ENCODE data around the gene LMNB1. TPM values are rescaled to one million over a fixed set of nuclear protein-coding genes. Genes with fewer than 3 reads are reported as not detected.
A peak's percentile ranks its signal among the peaks of the same experiment; 100 is the strongest.

LMNB1 gene, protein sequence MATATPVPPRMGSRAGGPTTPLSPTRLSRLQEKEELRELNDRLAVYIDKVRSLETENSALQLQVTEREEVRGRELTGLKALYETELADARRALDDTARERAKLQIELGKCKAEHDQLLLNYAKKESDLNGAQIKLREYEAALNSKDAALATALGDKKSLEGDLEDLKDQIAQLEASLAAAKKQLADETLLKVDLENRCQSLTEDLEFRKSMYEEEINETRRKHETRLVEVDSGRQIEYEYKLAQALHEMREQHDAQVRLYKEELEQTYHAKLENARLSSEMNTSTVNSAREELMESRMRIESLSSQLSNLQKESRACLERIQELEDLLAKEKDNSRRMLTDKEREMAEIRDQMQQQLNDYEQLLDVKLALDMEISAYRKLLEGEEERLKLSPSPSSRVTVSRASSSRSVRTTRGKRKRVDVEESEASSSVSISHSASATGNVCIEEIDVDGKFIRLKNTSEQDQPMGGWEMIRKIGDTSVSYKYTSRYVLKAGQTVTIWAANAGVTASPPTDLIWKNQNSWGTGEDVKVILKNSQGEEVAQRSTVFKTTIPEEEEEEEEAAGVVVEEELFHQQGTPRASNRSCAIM
- total RNA-seq (2021) (220 to 233 TPM (median 223 TPM) in 3 replicates), Bru-seq, nascent RNA (percentile 90 among the genes with signal in this experiment)
- long read RNA-seq, experiment 1, transcript LMNB1-201 (11 exons, 2,878 nt): major isoform, 246 of 290 reads
- long read RNA-seq, experiment 1, partial matches to known transcripts: 30 of 290 reads
- long read RNA-seq, experiment 1, other reads (novel, unspliced or antisense): 12 of 290 reads
- long read RNA-seq, experiment 2, transcript LMNB1-201 (11 exons, 2,878 nt): major isoform, 109 of 283 reads
- long read RNA-seq, experiment 2, partial matches to known transcripts: 101 of 283 reads
- long read RNA-seq, experiment 2, other reads (novel, unspliced or antisense): 69 of 283 reads
- long read RNA-seq, experiment 3, partial matches to known transcripts: 1 of 3 reads
- long read RNA-seq, experiment 3, other reads (novel, unspliced or antisense): 2 of 3 reads

DNA sequence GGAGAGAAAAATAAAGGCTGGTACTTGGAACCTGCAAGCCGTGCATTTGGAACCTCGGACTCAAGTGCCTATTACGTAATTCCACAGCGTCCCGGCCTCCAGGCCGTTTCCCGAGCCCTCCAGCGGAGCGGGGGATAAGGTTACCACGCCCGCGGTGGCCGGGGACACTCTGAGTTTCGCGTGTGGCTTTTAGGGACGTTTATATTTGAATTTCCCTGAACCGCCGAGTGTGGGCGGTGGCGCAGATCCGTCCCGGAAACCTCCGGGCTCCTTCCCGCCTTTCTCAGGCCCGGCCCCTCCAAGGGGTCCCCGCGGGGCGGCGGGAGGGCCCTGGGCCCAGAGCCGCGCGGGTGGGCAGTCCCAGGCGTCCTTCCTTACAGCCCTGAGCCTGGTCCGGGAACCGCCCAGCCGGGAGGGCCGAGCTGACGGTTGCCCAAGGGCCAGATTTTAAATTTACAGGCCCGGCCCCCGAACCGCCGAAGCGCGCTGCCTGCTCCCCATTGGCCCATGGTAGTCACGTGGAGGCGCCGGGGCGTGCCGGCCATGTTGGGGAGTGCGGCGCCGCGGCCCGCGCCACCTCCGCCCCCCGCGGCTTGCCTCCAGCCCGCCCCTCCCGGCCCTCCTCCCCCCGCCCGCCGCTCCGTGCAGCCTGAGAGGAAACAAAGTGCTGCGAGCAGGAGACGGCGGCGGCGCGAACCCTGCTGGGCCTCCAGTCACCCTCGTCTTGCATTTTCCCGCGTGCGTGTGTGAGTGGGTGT is at the start of gene LMNB1:
TSS of gene LMNB1 (plus strand) at position 638 of the 758 bp plus-strand sequence. CDS start 373 bp downstream, outside the sequence.
- DNase-seq (ENCODE audit: low spot score) (peak; percentile 97), ATAC-seq (peak; percentile 87)
- Mint-ChIP-seq H3K4me3 (peak within 1 kb of the TSS; percentile 93), H3K36me3 (peaks cover 10% of the 10 kb centered on the region), H3K27me3 (ENCODE audit: low read depth) (no peaks in the 10 kb centered on the region), H3K4me1 (peaks cover 29% of the 10 kb centered on the region), H3K27ac (peak within 1 kb of the TSS; percentile 99), H3K9me3 (no peaks in the 10 kb centered on the region)
- ChIA-PET POLR2A (interaction anchor here (0.6 to 5.0 kb wide), 11 partner anchors 10 to 183 kb away, joined by 3 to 62 read pairs (median 7); partner anchors contain the start of gene ALDH7A1), CTCF (interaction anchor here (1.4 to 4.9 kb wide), 5 partner anchors 97 to 537 kb away, joined by 4 to 41 read pairs (median 14); no protein-coding TSS in a partner anchor)
- TF ChIP-seq CREM (CRISPR knock-in tag; IDR thresholded peaks at IDR 0.05) (peak; percentile 44; the same call in 1 of the 2 replicates), KAT7 (CRISPR knock-in tag; IDR thresholded peaks at IDR 0.05; ENCODE audit: borderline replicate concordance) (no peak), TCF7 (CRISPR knock-in tag; IDR thresholded peaks at IDR 0.05; ENCODE audit: low read depth) (0 out of 2 replicates have a peak, but pooled peaks have one; percentile 7), ZNF423 (CRISPR knock-in tag; IDR thresholded peaks at IDR 0.05) (peak; percentile 85), MYBL2 (CRISPR knock-in tag; IDR thresholded peaks at IDR 0.05) (peak; percentile 97; the same call in 1 of the 2 replicates), ELF4 (CRISPR knock-in tag; IDR thresholded peaks at IDR 0.05; ENCODE audit: low read depth) (peak; percentile 75; the same call in 1 of the 2 replicates), ZNF263 (CRISPR knock-in tag; IDR thresholded peaks at IDR 0.05; ENCODE audit: low read depth) (no peak), TP53 (CRISPR knock-in tag; IDR thresholded peaks at IDR 0.05) (no peak), NFYB (CRISPR knock-in tag; conservative IDR thresholded peaks at IDR 0.05; ENCODE audit: low read depth) (peak; percentile 67), SP1 (CRISPR knock-in tag; conservative IDR thresholded peaks at IDR 0.05) (peak; percentile 73), IRF2 (CRISPR knock-in tag; IDR thresholded peaks at IDR 0.05; ENCODE audit: borderline replicate concordance, low read depth) (0 out of 2 replicates have a peak, but pooled peaks have one; percentile 22), PRRX2 (CRISPR knock-in tag; IDR thresholded peaks at IDR 0.05) (no peak), ZNF671 (CRISPR knock-in tag; IDR thresholded peaks at IDR 0.05) (no peak)
- TF ChIP-seq, protein P1, sequence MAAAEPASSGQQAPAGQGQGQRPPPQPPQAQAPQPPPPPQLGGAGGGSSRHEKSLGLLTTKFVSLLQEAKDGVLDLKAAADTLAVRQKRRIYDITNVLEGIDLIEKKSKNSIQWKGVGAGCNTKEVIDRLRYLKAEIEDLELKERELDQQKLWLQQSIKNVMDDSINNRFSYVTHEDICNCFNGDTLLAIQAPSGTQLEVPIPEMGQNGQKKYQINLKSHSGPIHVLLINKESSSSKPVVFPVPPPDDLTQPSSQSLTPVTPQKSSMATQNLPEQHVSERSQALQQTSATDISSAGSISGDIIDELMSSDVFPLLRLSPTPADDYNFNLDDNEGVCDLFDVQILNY (CRISPR knock-in tag; IDR thresholded peaks at IDR 0.05): peak; percentile 88; the same call in 1 of the 2 replicates
- TF ChIP-seq, protein P2, sequence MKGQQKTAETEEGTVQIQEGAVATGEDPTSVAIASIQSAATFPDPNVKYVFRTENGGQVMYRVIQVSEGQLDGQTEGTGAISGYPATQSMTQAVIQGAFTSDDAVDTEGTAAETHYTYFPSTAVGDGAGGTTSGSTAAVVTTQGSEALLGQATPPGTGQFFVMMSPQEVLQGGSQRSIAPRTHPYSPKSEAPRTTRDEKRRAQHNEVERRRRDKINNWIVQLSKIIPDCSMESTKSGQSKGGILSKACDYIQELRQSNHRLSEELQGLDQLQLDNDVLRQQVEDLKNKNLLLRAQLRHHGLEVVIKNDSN (CRISPR knock-in tag; IDR thresholded peaks at IDR 0.05): peak; percentile 97
- TF ChIP-seq, protein P3, sequence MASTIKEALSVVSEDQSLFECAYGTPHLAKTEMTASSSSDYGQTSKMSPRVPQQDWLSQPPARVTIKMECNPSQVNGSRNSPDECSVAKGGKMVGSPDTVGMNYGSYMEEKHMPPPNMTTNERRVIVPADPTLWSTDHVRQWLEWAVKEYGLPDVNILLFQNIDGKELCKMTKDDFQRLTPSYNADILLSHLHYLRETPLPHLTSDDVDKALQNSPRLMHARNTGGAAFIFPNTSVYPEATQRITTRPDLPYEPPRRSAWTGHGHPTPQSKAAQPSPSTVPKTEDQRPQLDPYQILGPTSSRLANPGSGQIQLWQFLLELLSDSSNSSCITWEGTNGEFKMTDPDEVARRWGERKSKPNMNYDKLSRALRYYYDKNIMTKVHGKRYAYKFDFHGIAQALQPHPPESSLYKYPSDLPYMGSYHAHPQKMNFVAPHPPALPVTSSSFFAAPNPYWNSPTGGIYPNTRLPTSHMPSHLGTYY (CRISPR knock-in tag; IDR thresholded peaks at IDR 0.05): 0 out of 2 replicates have a peak, but pooled peaks have one; percentile 22
- TF ChIP-seq, protein P4, sequence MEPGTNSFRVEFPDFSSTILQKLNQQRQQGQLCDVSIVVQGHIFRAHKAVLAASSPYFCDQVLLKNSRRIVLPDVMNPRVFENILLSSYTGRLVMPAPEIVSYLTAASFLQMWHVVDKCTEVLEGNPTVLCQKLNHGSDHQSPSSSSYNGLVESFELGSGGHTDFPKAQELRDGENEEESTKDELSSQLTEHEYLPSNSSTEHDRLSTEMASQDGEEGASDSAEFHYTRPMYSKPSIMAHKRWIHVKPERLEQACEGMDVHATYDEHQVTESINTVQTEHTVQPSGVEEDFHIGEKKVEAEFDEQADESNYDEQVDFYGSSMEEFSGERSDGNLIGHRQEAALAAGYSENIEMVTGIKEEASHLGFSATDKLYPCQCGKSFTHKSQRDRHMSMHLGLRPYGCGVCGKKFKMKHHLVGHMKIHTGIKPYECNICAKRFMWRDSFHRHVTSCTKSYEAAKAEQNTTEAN (CRISPR knock-in tag; IDR thresholded peaks at IDR 0.05): no peak
- TF ChIP-seq, protein P5, sequence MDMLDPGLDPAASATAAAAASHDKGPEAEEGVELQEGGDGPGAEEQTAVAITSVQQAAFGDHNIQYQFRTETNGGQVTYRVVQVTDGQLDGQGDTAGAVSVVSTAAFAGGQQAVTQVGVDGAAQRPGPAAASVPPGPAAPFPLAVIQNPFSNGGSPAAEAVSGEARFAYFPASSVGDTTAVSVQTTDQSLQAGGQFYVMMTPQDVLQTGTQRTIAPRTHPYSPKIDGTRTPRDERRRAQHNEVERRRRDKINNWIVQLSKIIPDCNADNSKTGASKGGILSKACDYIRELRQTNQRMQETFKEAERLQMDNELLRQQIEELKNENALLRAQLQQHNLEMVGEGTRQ (CRISPR knock-in tag; IDR thresholded peaks at IDR 0.05): peak; percentile 97
- TF ChIP-seq, protein P6, sequence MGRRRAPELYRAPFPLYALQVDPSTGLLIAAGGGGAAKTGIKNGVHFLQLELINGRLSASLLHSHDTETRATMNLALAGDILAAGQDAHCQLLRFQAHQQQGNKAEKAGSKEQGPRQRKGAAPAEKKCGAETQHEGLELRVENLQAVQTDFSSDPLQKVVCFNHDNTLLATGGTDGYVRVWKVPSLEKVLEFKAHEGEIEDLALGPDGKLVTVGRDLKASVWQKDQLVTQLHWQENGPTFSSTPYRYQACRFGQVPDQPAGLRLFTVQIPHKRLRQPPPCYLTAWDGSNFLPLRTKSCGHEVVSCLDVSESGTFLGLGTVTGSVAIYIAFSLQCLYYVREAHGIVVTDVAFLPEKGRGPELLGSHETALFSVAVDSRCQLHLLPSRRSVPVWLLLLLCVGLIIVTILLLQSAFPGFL (CRISPR knock-in tag; IDR thresholded peaks at IDR 0.05; ENCODE audit: borderline replicate concordance): peak; percentile 18; the same call in 1 of the 2 replicates
- TF ChIP-seq, protein P7, sequence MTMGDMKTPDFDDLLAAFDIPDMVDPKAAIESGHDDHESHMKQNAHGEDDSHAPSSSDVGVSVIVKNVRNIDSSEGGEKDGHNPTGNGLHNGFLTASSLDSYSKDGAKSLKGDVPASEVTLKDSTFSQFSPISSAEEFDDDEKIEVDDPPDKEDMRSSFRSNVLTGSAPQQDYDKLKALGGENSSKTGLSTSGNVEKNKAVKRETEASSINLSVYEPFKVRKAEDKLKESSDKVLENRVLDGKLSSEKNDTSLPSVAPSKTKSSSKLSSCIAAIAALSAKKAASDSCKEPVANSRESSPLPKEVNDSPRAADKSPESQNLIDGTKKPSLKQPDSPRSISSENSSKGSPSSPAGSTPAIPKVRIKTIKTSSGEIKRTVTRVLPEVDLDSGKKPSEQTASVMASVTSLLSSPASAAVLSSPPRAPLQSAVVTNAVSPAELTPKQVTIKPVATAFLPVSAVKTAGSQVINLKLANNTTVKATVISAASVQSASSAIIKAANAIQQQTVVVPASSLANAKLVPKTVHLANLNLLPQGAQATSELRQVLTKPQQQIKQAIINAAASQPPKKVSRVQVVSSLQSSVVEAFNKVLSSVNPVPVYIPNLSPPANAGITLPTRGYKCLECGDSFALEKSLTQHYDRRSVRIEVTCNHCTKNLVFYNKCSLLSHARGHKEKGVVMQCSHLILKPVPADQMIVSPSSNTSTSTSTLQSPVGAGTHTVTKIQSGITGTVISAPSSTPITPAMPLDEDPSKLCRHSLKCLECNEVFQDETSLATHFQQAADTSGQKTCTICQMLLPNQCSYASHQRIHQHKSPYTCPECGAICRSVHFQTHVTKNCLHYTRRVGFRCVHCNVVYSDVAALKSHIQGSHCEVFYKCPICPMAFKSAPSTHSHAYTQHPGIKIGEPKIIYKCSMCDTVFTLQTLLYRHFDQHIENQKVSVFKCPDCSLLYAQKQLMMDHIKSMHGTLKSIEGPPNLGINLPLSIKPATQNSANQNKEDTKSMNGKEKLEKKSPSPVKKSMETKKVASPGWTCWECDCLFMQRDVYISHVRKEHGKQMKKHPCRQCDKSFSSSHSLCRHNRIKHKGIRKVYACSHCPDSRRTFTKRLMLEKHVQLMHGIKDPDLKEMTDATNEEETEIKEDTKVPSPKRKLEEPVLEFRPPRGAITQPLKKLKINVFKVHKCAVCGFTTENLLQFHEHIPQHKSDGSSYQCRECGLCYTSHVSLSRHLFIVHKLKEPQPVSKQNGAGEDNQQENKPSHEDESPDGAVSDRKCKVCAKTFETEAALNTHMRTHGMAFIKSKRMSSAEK (CRISPR knock-in tag; IDR thresholded peaks at IDR 0.05; ENCODE audit: borderline replicate concordance): no peak
- TF ChIP-seq, protein P8, sequence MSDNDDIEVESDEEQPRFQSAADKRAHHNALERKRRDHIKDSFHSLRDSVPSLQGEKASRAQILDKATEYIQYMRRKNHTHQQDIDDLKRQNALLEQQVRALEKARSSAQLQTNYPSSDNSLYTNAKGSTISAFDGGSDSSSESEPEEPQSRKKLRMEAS (CRISPR knock-in tag; IDR thresholded peaks at IDR 0.05): peak; percentile 80

All from WTC11 (cell line).